GM12891 (cell line): ENCODE measurements around the gene DYRK2.

Experiments
- DNase-seq: peaks from one replicate; pipeline ENCODE4 v3.0.0; 2011; ENCODE audit warnings: low spot score; ENCODE audit not compliant: insufficient read length
- FAIRE-seq: peaks from 2 replicates; lab custom pipeline; 2011; peaks lifted over from hg19 to GRCh38; lab: Jason Lieb, UNC
- PAX5 ChIP-seq: IDR thresholded peaks from 2 replicates; pipeline ENCODE4 v1.6.1; 2011; ENCODE audit warnings: low read length, moderate library complexity, mild to moderate bottlenecking; ENCODE audit not compliant: insufficient read depth, severe bottlenecking
- POLR2A ChIP-seq: IDR thresholded peaks from 2 replicates; pipeline ENCODE4 v1.6.1; 2011; ENCODE audit warnings: low read depth, low read length, control low read depth
- POLR2AphosphoS5 ChIP-seq: IDR thresholded peaks from 2 replicates; pipeline ENCODE4 v1.6.1; 2011; ENCODE audit warnings: low read depth, low read length, control low read depth
- POU2F2 ChIP-seq: IDR thresholded peaks from 2 replicates; pipeline ENCODE4 v1.6.1; 2011; ENCODE audit warnings: low read depth, mild to moderate bottlenecking, control low read depth, low read length, moderate library complexity
- SPI1 ChIP-seq: IDR thresholded peaks from 2 replicates; pipeline ENCODE4 v1.6.1; 2011; ENCODE audit warnings: low read depth, low read length, control low read depth
- TAF1 ChIP-seq: IDR thresholded peaks from 2 replicates; pipeline ENCODE4 v1.6.1; 2011; ENCODE audit warnings: low read depth, low read length, control low read depth

Gene DYRK2

DNA sequence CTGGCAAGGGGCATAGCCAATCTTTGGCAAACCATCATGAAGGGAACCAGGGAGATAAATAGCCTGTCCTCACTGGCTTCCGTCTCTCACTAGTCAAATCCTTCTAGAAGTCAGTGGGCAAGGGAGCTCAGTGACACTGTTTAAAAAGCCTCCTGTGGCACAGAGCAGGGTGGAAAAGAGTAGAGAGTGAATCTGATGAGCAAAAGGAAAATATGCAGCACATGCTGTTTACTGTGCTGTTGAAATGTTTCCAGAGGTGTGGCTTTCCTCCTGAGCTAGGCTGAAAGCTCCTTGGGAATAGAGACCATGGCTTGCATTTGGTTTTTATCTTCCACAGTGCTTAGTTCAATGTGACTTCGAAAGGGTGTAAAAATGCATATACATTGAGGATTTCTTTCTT is 7.7 kb upstream of the DYRK2 start:
- no peak for TF ChIP-seq POU2F2
- TF ChIP-seq POLR2AphosphoS5 = no peak
- TF ChIP-seq PAX5 = no peak
- TF ChIP-seq POLR2A = no peak
- no peak for TF ChIP-seq SPI1
- no peak for TF ChIP-seq TAF1

GRCh38 chr12:67645126-67645525 is 3.4 kb upstream of the DYRK2 start:
- TF ChIP-seq PAX5 (no peak), POU2F2 (no peak), TAF1 (no peak), SPI1 (no peak), POLR2AphosphoS5 (no peak), POLR2A (no peak)
- no peak for DNase-seq
- no peak for FAIRE-seq

More for the DNA sequence above, 7.7 kb upstream of the DYRK2 start:
- no peak for FAIRE-seq
- no peak for DNase-seq

DNA sequence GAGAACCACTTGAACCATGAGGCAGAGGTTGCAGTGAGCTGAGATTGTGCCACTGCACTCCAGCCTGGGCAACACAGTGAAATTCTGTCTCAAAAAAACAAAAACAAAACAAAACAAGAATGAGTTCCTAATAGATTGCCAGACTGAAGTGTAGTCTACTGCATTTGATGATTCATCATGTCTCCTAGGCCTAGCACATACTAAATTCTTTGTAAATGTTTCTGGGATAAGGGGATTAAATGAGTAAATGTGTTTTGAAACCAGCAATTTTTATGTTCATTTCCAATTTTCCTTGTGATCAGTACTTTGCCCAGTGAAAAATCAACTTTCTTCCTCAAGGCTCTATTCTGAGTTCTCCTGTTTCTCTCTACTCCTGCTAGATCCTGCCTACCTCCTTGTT is 2.9 kb upstream of the DYRK2 start:
- TF ChIP-seq PAX5 = no peak
- FAIRE-seq (no peak), DNase-seq (no peak)

GRCh38 chr12:67646775-67647174 is 1.8 kb upstream of the DYRK2 start:
- TF ChIP-seq POLR2A (no peak), POLR2AphosphoS5 (no peak), TAF1 (no peak), POU2F2 (no peak), SPI1 (no peak), PAX5 (no peak)
- no peak for FAIRE-seq
- no peak for DNase-seq

DNA sequence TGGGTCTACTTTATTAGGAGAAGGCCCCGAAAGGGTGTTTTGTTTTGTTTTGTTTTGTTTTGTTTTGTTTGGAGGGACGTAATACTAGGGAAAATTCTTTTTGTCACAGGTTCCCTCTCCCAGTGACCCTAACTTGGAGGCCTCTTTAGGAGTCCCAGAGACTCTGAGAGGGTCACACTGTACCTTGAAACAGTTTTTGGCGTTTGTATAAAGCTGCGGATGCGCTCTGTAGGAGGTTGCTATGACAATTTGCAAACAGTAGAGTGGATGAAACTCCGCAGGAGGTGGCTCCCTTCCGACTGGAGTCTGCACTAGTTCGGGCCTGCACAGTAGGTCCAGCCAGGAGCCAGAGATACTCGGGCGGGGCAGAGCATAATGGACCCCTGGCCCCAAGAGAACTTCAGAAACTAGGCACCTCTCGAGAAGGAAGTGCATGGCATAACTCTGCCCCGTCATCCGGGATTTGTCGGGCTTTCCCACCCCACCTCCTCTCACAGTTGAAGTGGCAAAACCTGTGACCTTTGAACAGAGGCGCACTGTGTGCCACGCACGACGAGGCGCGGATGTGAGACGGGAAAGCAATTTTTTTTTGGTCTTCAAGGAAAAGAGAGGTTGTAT is 1.3 kb upstream of the DYRK2 start:
- DNase-seq = no peak
- FAIRE-seq = no peak
- TF ChIP-seq PAX5 = no peak
- TF ChIP-seq POLR2AphosphoS5 = no peak
- TF ChIP-seq TAF1 = no peak
- TF ChIP-seq POLR2A = no peak
- TF ChIP-seq SPI1 = no peak
- TF ChIP-seq POU2F2 = no peak

DNA sequence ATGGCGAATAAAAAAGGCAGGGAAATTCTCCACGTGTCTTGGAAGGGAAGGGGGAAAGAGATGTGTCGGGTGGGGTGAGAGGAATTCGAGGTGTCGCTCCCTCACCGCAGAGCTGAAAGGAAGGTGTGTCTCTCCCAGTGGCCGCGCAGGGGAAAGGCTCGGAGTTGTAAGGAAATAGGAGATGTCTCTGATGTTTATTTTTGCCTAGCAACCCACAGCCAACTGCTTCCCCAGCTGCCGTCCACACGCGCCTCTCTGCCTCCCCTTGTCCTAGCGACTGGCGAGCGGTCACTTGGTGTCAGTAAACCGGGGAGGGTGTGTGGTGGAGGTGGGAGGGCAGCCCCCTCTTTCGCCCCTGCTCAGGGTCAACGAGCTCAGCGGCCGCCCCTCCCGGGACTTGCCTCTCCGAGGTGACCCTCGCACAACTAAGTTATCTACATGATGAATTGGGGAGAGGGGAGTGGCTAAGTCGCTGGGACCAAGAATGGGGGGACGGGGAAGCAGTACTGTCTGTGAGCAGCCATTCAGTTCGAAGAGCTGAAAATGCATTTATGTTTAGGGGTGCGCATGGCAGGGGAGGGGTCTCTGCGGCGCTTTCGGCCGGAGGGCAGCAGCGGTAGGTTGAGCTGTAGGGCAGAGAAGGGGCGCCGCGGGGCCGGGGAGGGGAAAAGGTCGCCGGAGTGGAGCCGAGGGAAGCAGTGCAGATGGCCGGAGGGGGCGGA is 585 bp upstream of the DYRK2 start:
- DNase-seq = peak; percentile 35
- peak; percentile 68 for FAIRE-seq
- TF ChIP-seq TAF1 = no peak
- no peak for TF ChIP-seq SPI1
- TF ChIP-seq POLR2AphosphoS5 = no peak
- TF ChIP-seq POLR2A = no peak
- TF ChIP-seq PAX5 = no peak
- no peak for TF ChIP-seq POU2F2

DNA sequence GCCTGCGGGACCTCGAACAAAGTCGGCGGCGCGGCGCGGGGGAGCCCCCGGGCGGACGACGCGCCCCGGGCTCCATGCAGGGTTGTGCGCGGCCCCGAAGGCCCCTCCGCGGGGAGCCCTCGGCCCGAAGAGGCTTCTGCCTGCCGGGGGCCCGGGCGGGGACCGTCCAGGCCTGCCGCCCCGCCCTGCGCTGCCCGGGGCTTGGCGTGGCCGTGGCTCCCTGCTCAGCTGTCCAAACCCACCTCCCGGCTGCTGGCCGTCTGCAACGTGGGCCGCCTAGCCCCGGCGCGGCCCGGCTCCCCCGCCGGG is 670 bp downstream of the DYRK2 start:
- FAIRE-seq = no peak
- TF ChIP-seq POLR2A = no peak
- no peak for TF ChIP-seq TAF1
- no peak for TF ChIP-seq POU2F2
- TF ChIP-seq PAX5 = no peak
- TF ChIP-seq SPI1 = no peak
- TF ChIP-seq POLR2AphosphoS5 = no peak
- peak; percentile 33 for DNase-seq

DNA sequence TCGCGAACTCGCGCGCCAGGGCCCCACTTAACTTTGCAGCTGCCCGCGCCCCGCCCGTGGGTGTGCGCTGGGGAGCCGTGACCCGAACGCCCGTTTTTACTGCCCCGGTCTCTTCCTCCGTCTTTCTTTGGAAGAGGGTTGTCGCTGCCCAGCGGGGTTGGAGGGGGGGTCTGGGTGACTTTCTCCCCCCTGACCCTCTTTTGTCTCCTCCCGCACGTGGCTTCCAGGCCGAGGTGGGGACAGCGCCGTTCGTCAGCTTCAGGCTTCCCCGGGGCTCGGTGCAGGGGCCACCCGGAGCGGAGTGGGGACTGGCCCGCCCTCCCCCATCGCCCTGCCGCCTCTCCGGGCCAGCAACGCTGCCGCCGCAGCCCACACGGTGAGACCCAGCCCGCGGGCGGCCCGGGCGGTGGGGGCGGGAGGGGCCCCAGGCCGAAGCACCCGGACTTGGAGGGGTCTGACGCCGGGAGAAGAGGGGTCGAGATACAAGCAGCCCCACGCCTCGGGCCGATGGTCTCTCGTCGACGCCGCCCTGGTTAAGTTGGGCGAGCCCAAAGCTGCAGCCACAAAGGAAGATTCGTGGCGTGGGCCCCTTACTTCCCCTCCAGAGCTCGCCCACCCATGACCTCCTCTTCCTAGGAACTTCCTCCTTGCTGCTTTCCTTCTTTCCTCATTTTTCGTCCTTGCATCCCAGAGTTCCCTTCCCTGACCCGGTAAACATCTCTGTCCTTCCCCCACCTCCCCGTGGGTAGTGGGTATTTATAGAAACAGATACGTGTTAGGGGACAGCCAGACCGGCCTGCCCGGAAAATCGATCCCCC is 1.2 kb downstream of the DYRK2 start:
- FAIRE-seq (no peak), DNase-seq (peak; percentile 35)
- TF ChIP-seq SPI1 = no peak
- TF ChIP-seq POLR2A = no peak
- TF ChIP-seq POLR2AphosphoS5 = no peak
- no peak for TF ChIP-seq PAX5
- no peak for TF ChIP-seq TAF1

DNA sequence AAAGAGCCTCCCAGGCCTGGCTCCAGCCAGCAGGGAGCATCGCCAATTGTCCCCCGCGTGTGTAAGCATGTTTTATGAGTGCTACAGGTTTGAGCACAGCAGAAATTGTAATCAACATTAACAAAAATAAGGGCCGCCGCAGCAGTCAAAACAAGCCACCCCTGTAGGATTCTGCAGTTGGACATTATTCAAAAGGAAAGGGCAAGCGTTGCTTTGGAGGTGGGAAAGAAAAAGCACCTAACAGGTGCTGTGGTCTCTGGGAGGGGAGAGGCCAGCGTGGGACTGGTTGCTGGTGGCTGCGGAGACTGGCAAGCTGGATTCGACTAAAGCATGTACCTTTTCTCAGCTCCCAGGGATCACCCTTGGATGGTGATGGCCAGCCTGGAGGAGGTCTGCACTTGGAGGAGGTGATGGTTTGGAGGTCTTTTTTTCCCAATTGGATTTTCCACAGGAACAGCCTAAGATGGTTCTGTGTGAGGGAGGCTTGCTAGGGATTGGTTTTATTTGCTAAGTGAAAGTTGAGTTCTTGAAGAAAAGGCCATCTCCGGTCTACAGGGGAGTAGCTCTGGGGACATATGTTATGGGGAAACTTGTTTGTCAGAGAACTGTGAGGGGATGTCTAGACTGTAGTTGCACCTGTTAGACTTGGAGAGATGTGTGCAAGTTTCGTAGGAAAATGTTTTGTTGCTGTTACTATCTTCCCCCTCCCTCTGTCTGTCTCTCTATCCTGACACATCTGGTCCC is 2.0 kb downstream of the DYRK2 start:
- DNase-seq (peak; percentile 20), FAIRE-seq (peak; percentile 71)
- TF ChIP-seq POLR2A (no peak), POLR2AphosphoS5 (no peak), PAX5 (no peak), POU2F2 (no peak)

DNA sequence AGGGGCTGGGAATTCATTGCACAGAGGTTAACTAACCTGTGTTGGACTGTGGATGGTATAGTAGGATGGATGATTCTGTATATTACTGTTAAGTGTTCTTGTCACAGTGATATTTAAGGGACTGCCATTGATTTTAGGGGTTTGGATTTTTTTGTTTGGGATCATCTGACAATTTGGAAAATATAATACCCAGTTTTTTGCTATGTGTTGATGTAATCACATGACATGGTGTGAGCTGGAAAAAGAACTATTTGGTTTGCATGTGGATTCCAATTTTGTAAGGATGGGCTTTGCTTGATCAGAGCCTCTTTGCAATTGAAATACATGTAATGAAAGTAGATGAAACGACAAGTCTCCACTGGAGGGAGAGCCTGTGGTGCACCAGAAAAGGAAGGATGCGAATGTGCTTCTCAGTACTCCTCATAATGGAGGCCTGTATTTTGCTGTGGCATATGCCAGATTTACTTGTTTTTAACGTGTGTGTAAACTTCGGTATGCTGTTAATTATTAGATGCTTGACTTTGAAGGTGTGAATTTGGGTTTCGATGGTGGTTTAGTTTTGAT is 2.7 kb downstream of the DYRK2 start:
- FAIRE-seq = peak; percentile 51
- no peak for TF ChIP-seq POU2F2
- no peak for TF ChIP-seq POLR2AphosphoS5
- no peak for TF ChIP-seq PAX5
- TF ChIP-seq SPI1 = no peak
- no peak for TF ChIP-seq TAF1
- TF ChIP-seq POLR2A = no peak

More for the DNA sequence above, 2.7 kb downstream of the DYRK2 start:
- DNase-seq = no peak
